MG63 (cell line): Measurements from ENCODE around the gene ZNF74. TPM values are rescaled to one million over a fixed set of nuclear protein-coding genes. Genes with fewer than 3 reads are reported as not detected.

Experiments used
- DNase-seq: peaks from one replicate; pipeline ENCODE4 v3.0.0-alpha.2; 2020
- H3K27me3 ChIP-seq: fragments of 250-450 bp; sonication (Bioruptor Pico); 2 replicates; pipeline ENCODE4 v1.5.1; 2020; ENCODE audit warnings: mild to moderate bottlenecking, moderate library complexity
- H3K36me3 ChIP-seq: fragments of 250-450 bp; sonication (Bioruptor Pico); 2 replicates; pipeline ENCODE4 v1.5.1; 2020; ENCODE audit warnings: mild to moderate bottlenecking, moderate library complexity
- H3K4me3 ChIP-seq: fragments of 250-450 bp; sonication (Bioruptor Pico); 2 replicates; pipeline ENCODE4 v1.5.1; 2020; ENCODE audit warnings: mild to moderate bottlenecking, moderate library complexity
- H3K9me3 ChIP-seq: fragments of 250-450 bp; sonication (Bioruptor Pico); 2 replicates; pipeline ENCODE4 v1.5.1; 2020; ENCODE audit warnings: mild to moderate bottlenecking, moderate library complexity
- total RNA-seq: library from RNA; depleted of rRNA; stranded (reverse); fragments of >200 nt; shearing (Covaris generic); gene quantifications from 2 replicates; pipeline ENCODE4 v1.2.3, GENCODE V29; 2014; ENCODE audit warnings: low replicate concordance

The ZNF74 gene
- total RNA-seq, 1 experiment from 2014 or later: 7.0 TPM

DNA sequence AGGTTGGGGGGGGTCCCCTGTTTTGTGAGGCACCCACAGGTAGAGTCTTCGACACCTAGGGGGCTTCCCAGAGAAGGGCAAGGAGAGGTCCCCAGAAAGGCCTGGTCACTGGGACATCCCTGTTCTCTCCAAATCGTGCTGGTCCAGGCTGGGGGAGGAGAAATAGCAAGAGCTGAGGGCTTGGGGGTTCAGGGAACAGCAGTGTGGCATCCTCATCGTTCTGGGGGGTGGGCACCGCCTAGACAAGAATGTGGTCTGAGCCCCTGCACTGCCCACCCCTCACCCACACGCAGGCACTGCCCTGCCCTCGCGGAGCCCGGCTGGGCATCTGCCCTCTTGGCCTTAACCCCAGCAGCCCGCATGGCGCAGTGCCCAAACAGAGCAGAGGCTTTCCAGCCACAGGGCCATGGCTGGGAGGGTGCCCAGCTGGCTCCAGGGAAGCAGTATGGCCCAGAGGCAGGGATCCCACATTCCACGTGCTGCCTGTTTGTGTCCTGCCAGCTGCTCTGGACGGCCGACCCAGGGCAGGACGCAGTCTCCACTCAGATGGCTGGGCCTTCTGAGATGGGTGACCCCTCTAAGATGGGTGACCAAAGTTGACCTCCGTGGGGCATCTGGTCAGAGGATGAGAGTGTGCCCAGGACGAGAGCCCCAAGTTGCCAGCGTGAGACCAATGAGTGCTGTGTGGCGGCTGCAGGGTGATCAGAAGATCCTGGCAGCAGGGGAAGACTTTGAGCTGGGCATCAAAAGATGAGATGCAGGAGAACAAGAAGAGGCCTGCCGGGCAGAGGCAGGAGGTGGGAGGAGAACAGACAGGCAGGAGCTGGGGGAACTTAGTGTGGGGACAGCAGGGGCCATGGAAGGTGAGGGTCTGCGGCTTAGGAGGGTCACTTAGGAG, 29.3 kb downstream of the ZNF74 start:
- H3K36me3 ChIP-seq: peaks cover 10% of the 10 kb centered on the region
- no peaks in the 10 kb centered on the region for H3K27me3 ChIP-seq
- peak; percentile 90 for DNase-seq
- H3K9me3 ChIP-seq: no peaks in the 10 kb centered on the region
- no peak overlapping the region for H3K4me3 ChIP-seq

DNA sequence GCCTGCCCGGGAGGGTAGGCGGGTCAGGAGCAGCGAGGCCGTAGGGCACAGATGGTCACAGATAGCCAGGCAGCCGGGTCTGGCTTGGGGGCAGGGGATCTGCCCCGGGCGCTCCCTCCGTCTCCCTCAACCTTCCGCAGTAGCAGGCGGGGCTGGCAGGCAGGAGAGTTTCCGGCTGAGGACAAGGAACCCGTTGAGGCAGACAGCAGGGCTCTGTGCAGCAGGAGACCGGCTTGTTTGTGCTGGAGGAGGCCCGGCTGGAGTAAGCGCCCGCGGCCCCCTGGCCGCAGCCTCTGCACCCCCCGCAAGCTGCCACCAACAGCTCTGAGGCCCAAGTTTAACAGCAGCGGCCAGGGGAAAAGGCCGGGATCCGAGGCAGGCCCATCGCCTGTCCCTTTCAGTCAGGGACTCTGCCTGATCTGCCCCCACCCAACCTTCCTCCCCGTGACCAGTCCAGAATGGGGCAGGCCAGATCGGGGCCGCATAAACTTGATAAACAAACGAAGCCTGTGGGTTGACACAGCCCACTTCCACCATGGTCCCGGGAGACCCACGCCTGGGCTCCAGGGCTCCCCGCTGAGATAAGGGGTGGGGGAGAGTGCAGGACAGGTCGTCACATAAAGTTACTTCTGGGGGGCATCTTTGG, 30.1 kb downstream of the ZNF74 start:
- no peaks in the 10 kb centered on the region for H3K27me3 ChIP-seq
- H3K36me3 ChIP-seq: peaks cover 18% of the 10 kb centered on the region
- no peak for DNase-seq
- no peaks in the 10 kb centered on the region for H3K9me3 ChIP-seq
- no peak overlapping the region for H3K4me3 ChIP-seq

- Histone ChIP-seq H3K36me3 (peaks cover 19% of the 10 kb centered on the region), H3K27me3 (no peaks in the 10 kb centered on the region), H3K9me3 (no peaks in the 10 kb centered on the region), H3K4me3 (no peak overlapping the region)
- no peak for DNase-seq
These were observed 30.6 kb downstream of the ZNF74 start for GRCh38 chr22:20424568-20424931.

DNA sequence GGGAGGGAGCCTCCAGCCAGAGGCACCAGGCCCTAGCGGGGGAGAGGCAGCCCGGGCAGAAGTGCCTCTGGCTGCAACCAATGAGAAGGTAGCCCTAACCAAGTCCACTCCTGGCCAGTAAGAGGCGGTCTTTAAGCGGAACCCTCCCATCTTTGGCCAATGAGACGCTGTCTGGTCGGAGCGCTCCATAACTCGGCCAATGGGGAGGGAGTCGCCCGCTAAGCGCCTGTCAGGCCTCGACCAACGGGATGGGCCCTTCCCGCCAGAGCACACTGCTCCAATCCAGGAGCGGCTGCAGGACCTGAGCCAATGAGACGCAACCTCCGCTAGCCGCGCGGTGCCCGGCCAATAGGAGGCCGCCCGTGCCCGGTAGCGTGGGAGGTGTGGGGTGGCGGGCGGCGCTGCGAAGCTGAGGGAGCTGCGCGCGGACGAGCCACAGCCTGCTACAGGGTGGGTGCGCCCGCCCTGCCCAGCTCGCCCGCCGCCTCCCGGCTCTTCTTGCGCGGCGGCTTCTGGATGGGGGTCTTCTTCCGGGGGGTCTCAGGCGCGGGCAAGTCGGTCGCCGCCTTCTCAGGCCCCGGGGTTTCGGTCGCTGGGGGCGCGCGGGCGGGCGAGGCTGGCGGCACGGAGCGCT, 31.1 kb downstream of the ZNF74 start:
- Histone ChIP-seq H3K36me3 (peaks cover 23% of the 10 kb centered on the region), H3K4me3 (no peak overlapping the region)

GRCh38 chr22:20425566-20426258, 31.8 kb downstream of the ZNF74 start:
- Histone ChIP-seq H3K9me3 (no peaks in the 10 kb centered on the region), H3K4me3 (no peak overlapping the region), H3K27me3 (no peaks in the 10 kb centered on the region), H3K36me3 (peaks cover 28% of the 10 kb centered on the region)
- no peak for DNase-seq

More for the DNA sequence above, 31.1 kb downstream of the ZNF74 start:
- Histone ChIP-seq H3K9me3 (no peaks in the 10 kb centered on the region), H3K27me3 (no peaks in the 10 kb centered on the region)
- no peak for DNase-seq

GRCh38 chr22:20426259-20426615, 32.3 kb downstream of the ZNF74 start:
- H3K36me3 ChIP-seq: peaks cover 28% of the 10 kb centered on the region
- H3K27me3 ChIP-seq: no peaks in the 10 kb centered on the region
- no peaks in the 10 kb centered on the region for H3K9me3 ChIP-seq
- H3K4me3 ChIP-seq: no peak overlapping the region
- peak; percentile 31 for DNase-seq

DNA sequence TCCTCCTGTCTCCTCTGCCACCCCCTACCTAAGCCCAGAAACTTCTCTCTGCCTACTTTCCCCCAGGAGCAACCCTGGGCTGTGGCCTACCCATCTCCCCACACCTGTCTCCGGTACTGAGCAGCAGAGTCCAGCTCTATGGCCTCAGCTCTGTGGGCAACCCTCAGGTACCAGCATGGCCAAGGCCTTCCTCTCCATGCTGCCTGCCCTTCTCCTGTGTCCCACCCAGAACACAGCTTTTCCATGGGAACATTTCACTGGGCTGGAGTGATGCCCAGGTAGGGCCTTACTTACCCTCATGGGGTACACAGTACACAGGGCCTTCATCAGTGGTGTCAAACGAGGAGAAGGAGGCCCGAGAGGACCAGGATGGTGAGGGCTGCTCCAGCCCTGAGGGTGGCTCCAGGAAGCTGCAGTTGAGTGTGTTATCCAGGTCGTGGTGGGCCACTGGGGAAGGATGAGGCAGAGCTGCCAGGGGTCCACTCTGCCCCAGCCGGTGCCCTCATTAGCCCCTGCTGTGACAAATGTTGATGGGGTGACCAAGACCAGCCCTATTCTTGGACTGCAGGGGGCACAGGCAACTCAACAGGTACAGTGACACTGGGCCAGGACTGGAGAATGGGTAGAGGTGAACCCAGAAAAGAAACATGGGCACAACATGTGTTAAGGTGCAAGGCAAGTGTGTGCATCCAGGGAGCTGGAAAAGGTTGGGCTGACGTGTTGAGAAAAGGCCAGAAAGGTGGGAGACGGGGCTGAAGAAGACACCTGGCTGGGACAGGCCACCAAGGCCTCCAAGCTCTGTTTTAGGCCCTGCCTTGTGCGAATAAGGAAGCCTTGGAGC, 33.4 kb downstream of the ZNF74 start:
- Histone ChIP-seq H3K36me3 (peaks cover 28% of the 10 kb centered on the region), H3K9me3 (no peaks in the 10 kb centered on the region), H3K4me3 (no peak overlapping the region), H3K27me3 (no peaks in the 10 kb centered on the region)
- DNase-seq: no peak

DNA sequence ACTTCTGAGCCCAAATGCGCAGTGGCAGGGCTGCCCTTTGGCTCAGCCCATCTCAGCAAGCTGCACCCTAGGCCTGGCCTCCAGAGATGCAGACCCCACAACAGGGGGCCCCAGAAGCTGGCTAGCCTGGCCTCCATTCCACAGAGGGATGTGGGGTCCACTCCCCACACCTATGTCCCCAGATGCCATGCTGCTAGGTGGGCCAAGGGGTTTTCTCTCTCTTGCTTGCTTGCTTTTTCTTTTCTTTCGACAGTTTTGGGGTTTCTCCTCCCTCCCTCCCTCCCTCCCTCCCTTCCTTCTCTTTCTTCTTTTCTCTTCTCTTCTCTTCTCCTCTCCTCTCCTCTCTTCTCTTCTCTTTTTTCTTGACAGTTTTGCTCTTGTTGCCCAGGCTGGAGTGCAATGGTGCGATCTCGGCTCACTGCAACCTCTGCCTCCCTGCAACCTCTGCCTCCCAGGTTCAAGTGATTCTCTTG, 34.0 kb downstream of the ZNF74 start:
- H3K27me3 ChIP-seq: no peaks in the 10 kb centered on the region
- H3K36me3 ChIP-seq: peaks cover 28% of the 10 kb centered on the region
- H3K4me3 ChIP-seq: no peak overlapping the region
- DNase-seq: no peak
- H3K9me3 ChIP-seq: no peaks in the 10 kb centered on the region

- Histone ChIP-seq H3K27me3 (no peaks in the 10 kb centered on the region), H3K36me3 (peaks cover 28% of the 10 kb centered on the region), H3K9me3 (no peaks in the 10 kb centered on the region), H3K4me3 (no peak overlapping the region)
- DNase-seq: no peak
These were observed 34.7 kb downstream of the ZNF74 start for GRCh38 chr22:20428496-20429253.

DNA sequence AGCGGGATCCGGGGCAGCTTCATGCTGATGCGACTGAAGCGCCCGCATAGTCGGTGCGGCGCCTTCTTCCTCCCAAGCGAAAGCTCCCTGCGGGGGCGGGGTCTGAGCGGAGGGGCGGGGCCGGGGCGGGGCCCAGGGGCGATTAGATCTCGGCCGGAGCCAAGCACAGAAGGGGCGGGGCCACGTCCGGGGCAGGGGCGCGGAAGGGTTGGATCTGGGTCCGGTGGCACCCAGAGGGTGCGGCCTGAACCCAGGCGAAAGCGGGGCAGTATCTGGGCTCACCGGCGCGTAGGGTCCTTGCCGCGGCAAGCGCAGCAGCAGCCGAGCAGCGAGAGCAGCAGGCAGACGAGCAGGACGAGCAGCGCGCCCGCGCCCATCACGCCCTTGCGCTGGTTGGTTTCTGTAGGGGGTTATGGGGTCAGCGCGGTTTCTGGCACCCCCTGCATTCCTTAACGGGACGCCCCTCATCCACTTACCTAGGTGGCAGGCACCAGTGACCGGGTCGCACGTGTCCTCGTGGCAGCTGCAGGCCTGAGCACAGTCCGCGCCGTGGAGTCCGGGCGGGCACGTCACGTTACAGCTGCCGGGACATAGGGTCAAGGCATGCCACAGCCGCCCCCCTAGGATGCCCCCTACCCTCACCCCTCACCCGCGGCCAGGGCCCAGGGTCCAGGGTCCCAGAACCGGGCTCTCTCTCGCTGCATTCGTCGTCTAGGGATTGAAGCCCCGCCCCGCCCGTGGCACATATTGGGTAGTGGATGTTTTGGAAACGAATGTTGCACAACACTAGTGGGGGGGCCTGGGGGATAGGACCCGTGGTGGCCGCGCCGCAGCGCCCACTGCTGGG, 35.5 kb downstream of the ZNF74 start:
- Histone ChIP-seq H3K4me3 (no peak overlapping the region), H3K9me3 (no peaks in the 10 kb centered on the region), H3K36me3 (peaks cover 30% of the 10 kb centered on the region), H3K27me3 (no peaks in the 10 kb centered on the region)
- DNase-seq: no peak

DNA sequence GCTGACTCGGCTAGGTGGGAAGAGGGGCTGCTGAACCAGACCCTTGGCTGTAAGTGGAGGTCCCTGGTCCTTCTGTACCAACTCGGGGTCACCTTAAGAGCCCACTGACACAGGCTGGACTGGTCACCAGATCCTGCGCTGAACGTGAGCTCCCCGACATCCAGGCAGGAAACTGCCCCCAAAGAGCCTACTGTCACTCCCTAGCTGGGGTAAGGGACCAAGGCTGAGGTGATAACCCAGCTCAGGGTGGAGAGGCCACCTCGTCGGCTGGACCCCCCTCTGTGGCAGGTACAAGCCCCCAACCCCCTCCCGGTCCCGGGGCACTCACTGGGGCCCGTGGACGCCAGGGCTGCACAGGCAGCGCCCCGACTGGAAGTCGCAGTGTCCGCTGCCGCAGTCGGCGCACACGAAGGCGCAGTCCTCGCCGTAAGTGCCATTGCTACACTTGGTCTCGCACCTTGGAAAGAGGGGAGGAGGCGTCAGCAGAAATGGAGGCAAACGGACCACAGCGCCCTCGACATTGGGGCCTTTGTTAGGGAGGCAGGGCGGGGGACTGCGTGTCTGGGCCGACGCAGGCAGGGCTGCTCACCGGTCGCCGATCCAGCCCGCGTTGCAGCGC, 36.3 kb downstream of the ZNF74 start:
- Histone ChIP-seq H3K9me3 (no peaks in the 10 kb centered on the region), H3K27me3 (no peaks in the 10 kb centered on the region), H3K36me3 (peaks cover 33% of the 10 kb centered on the region), H3K4me3 (no peak overlapping the region)
- no peak for DNase-seq

DNA sequence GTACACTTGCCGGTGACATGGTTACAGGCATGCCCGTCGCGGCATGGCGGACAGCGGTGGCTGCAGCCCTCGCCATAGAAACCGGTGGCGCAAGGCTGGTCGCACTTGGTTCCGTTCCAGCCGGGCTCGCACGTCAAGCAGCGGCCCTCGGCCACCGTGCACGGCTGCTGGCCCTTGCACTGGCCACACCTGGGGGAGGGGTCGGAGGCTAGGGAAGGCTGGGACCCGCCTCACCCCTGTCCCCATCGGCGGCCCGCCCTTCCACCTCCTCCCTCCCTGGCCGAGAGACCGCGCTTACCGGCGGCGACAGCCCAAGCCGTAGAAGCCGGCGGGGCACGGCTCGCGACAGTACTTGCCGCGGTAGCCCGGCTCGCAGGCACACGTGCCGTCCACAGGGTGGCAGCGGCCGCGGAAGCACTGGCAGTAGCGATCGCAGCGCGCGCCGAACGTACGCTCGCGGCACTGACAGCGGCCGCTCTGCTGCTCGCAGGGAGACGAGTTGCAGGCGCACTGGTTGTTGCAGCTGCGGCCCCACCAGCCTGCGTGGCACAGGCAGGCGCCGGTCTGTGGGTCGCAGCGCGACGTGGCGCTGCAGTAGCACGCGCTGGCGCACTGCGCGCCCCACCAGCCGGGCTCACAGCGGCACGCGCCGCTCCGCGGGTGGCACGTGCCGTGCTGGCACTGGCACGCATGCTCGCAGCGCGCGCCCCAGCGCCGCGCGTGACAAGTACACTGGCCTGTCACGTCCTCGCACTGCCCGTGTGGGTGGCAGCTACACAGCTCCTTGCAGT, 37.0 kb downstream of the ZNF74 start:
- no peak for DNase-seq
- Histone ChIP-seq H3K36me3 (peaks cover 40% of the 10 kb centered on the region), H3K27me3 (no peaks in the 10 kb centered on the region), H3K9me3 (no peaks in the 10 kb centered on the region), H3K4me3 (no peak overlapping the region)

DNA sequence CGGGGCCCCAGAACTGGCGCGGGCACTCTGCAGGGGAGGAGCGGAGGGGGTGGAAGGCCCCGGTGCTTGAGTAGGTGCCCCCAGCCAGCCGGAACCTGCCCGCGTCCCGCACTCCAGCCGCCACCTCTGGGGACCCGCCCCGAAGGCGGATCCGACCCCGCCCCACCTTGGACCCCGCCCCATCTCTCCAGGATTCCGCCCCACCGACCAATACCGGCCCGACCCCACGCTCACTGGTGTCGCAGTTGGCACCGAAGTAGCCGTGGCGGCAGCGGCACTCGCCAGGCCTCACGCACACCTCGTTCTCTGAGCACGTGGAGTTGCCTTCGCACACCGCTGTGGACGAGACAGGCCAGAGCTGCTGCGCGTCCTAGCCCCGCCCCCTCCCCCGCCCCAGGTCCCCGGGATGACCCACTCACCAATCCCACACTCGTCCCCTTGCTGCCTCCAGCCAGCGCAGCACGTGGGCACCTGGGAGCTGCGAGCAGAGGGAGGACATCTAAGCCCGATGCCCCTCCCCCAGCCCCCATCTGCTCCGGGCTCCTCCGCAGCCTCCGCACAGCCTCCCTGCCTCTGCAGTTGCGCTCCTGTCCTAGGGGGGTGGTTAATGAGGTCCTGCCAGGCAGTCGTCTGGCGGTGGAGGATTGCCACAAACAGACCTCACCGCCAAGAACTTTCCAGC, 37.7 kb downstream of the ZNF74 start:
- Histone ChIP-seq H3K4me3 (no peak overlapping the region), H3K36me3 (peaks cover 34% of the 10 kb centered on the region), H3K9me3 (no peaks in the 10 kb centered on the region), H3K27me3 (no peaks in the 10 kb centered on the region)
- DNase-seq: no peak
